Activated CD8-positive, alpha-beta T cell treated with anti-CD3 and anti-CD28 coated beads for 36 hours (primary cell): ENCODE measurements around the gene ALPK1. TPM values are rescaled to one million over a fixed set of nuclear protein-coding genes. Genes with fewer than 3 reads are reported as not detected.

Experiments used
- ATAC-seq: fragments of 200-7000 bp; cut with Tn5 transposase; one replicate; pipeline ENCODE4 v1.10.0; 2021; ENCODE audit warnings: mild to moderate bottlenecking, moderate library complexity
- CTCF ChIA-PET: fragments of 350-600 bp; sonication (Branson Sonifier 250); formaldehyde crosslinking; loops from one replicate; lab custom pipeline; 2021; ENCODE audit warnings: antibody characterized with exemption; lab: Charles Lee
- POLR2A ChIA-PET: fragments of 350-600 bp; sonication (Branson Sonifier 250); formaldehyde crosslinking; loops from one replicate; lab custom pipeline; 2021; ENCODE audit warnings: antibody characterized with exemption; lab: Charles Lee
- DNase-seq: peaks from one replicate; pipeline ENCODE4 v3.0.0-alpha.2; 2020
- H3K27ac Mint-ChIP-seq: one replicate; pipeline ENCODE4 v1.8.0; 2021; ENCODE audit warnings: mild to moderate bottlenecking, mixed read lengths
- H3K27me3 Mint-ChIP-seq: one replicate; pipeline ENCODE4 v1.8.0; 2021; ENCODE audit warnings: mixed read lengths
- H3K36me3 Mint-ChIP-seq: one replicate; pipeline ENCODE4 v1.8.0; 2021; ENCODE audit warnings: low read depth, mixed read lengths
- H3K4me1 Mint-ChIP-seq: one replicate; pipeline ENCODE4 v1.8.0; 2021; ENCODE audit warnings: low read depth, mixed read lengths
- H3K4me3 Mint-ChIP-seq: one replicate; pipeline ENCODE4 v1.8.0; 2021; ENCODE audit warnings: mild to moderate bottlenecking, moderate library complexity, mixed read lengths
- H3K9me3 Mint-ChIP-seq: one replicate; pipeline ENCODE4 v1.8.0; 2021; ENCODE audit warnings: mixed read lengths
- CTCF ChIP-seq: fragments of 200-600 bp; IDR thresholded peaks from one replicate; pipeline ENCODE4 v1.8.0; 2022; ENCODE audit warnings: antibody characterized with exemption, mild to moderate bottlenecking
- intact Hi-C: fragments of 100-400 bp; cut with micrococcal nuclease; formaldehyde crosslinking; loops from one replicate; pipeline ENCODE4 v1.10.0; 2022
- total RNA-seq, 2 experiments: library from RNA; stranded (reverse); gene quantifications; one replicate each; pipeline ENCODE4 v1.2.3, GENCODE V29; 2021

ALPK1 gene
- total RNA-seq, 2 experiments from 2014 or later, result 13.4 to 13.7 TPM

GRCh38 chr4:112370466-112370865, 73.3 kb downstream of the ALPK1 start:
- CTCF ChIA-PET, result interaction anchor here (0.6 to 2.0 kb wide), 3 partner anchors 27 to 154 kb away, joined by 3 to 6 read pairs (median 4); no protein-coding TSS in a partner anchor
- POLR2A ChIA-PET, result no interaction called here
- no peak overlapping the region for H3K27ac Mint-ChIP-seq

GRCh38 chr4:112371361-112371760, 74.2 kb downstream of the ALPK1 start:
- H3K4me3 Mint-ChIP-seq, result no peak overlapping the region
- intact Hi-C loops, result no loop called here
- POLR2A ChIA-PET, result no interaction called here

More at GRCh38 chr4:112370466-112370865, 73.3 kb downstream of the ALPK1 start:
- H3K4me1 Mint-ChIP-seq, result no peaks in the 10 kb centered on the region
- DNase-seq (no peak), ATAC-seq (no peak)
- no peaks in the 10 kb centered on the region for H3K27me3 Mint-ChIP-seq
- peaks cover 2% of the 10 kb centered on the region for H3K36me3 Mint-ChIP-seq
- intact Hi-C loops, result no loop called here
- no peak overlapping the region for H3K4me3 Mint-ChIP-seq
- no peak for TF ChIP-seq CTCF
- H3K9me3 Mint-ChIP-seq, result peaks cover 8% of the 10 kb centered on the region

GRCh38 chr4:112374850-112375249, 77.7 kb downstream of the ALPK1 start:
- TF ChIP-seq CTCF, result no peak
- Mint-ChIP-seq H3K27ac (no peak overlapping the region), H3K27me3 (no peaks in the 10 kb centered on the region), H3K9me3 (no peaks in the 10 kb centered on the region), H3K4me3 (no peak overlapping the region), H3K36me3 (peaks cover 6% of the 10 kb centered on the region), H3K4me1 (no peaks in the 10 kb centered on the region)
- intact Hi-C loops, result no loop called here
- ATAC-seq, result no peak
- DNase-seq, result no peak
- POLR2A ChIA-PET, result no interaction called here
- CTCF ChIA-PET, result interaction anchor here (1.2 kb wide), 1 partner anchor 226 kb away, joined by 3 read pairs; no protein-coding TSS in a partner anchor

More at GRCh38 chr4:112371361-112371760, 74.2 kb downstream of the ALPK1 start:
- Mint-ChIP-seq H3K9me3 (peaks cover 2% of the 10 kb centered on the region), H3K4me1 (no peaks in the 10 kb centered on the region), H3K27me3 (no peaks in the 10 kb centered on the region), H3K27ac (no peak overlapping the region), H3K36me3 (peaks cover 2% of the 10 kb centered on the region)
- CTCF ChIA-PET, result no interaction called here
- no peak for ATAC-seq
- DNase-seq, result no peak
- no peak for TF ChIP-seq CTCF

- DNase-seq, result no peak
- no peaks in the 10 kb centered on the region for H3K4me1 Mint-ChIP-seq
- ChIA-PET CTCF (interaction anchor here (1.1 kb wide), 1 partner anchor 14 kb away, joined by 4 read pairs; no protein-coding TSS in a partner anchor), POLR2A (no interaction called here)
- no peaks in the 10 kb centered on the region for H3K27me3 Mint-ChIP-seq
- no peak for TF ChIP-seq CTCF
- ATAC-seq, result no peak
- no peaks in the 10 kb centered on the region for H3K9me3 Mint-ChIP-seq
- H3K36me3 Mint-ChIP-seq, result peaks cover 6% of the 10 kb centered on the region
- no peak overlapping the region for H3K4me3 Mint-ChIP-seq
- no peak overlapping the region for H3K27ac Mint-ChIP-seq
- intact Hi-C loops, result no loop called here
These were observed 80.0 kb downstream of the ALPK1 start for GRCh38 chr4:112377171-112377570.

DNA sequence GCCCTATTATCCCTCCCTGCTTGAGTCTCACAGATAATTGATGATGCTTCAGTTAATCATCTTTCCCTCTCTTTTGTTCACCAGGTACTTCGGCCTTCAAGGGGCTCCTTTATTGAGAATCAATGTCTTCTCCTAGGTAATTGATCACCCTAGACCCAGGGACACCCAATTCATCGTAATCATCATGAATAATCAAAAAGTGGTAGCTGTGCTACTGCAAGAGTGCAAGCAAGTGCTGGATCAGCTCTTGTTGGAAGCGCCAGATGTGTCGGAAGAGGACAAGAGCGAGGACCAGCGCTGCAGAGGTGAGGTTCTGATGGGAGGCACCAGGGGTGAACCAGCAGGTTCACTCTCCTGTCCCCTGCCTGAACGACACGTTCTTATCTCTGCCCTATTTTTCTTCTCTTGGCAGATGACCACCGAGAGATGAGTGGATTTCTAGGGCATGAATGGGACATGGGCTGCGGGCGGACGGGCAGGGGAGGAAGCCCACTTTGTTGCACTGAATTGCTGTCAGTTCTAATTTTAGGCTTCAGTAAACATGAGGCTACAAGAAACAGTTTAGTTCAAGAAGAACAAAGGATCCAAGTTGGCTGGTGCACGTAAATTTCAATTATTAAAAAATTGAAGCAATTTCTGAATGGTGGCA, 80.5 kb downstream of the ALPK1 start:
- TF ChIP-seq CTCF, result no peak
- peaks cover 8% of the 10 kb centered on the region for H3K36me3 Mint-ChIP-seq
- H3K4me3 Mint-ChIP-seq, result no peak overlapping the region
- no peaks in the 10 kb centered on the region for H3K4me1 Mint-ChIP-seq
- CTCF ChIA-PET, result no interaction called here
- ATAC-seq, result no peak
- H3K27ac Mint-ChIP-seq, result no peak overlapping the region
- POLR2A ChIA-PET, result no interaction called here
- H3K9me3 Mint-ChIP-seq, result no peaks in the 10 kb centered on the region
- intact Hi-C loops, result no loop called here
- no peak for DNase-seq
- H3K27me3 Mint-ChIP-seq, result no peaks in the 10 kb centered on the region
